GM23248 (cell line): ENCODE results near the gene MAN1A1. TPM values are rescaled to one million over a fixed set of nuclear protein-coding genes. Genes with fewer than 3 reads are reported as not detected.

Experiments
- DNase-seq: peaks from one replicate; pipeline ENCODE4 v3.0.0-alpha.2; 2015
- H2AFZ ChIP-seq: fragments of 200-600 bp; sonication (generic); 2 replicates; pipeline ENCODE4 v1.6.1; 2016; ENCODE audit warnings: antibody characterized with exemption
- H3F3A ChIP-seq: fragments of 200-600 bp; sonication (generic); 2 replicates; pipeline ENCODE4 v1.6.1; 2016; ENCODE audit warnings: mild to moderate bottlenecking, antibody characterized with exemption, mixed run types; ENCODE audit not compliant: insufficient read depth
- H3K27ac ChIP-seq: fragments of 200-600 bp; sonication (generic); 2 replicates; pipeline ENCODE4 v1.5.1; 2016; ENCODE audit warnings: mild to moderate bottlenecking
- H3K27me3 ChIP-seq: fragments of 200-600 bp; sonication (generic); replicated peaks from 2 replicates; pipeline ENCODE4 v1.6.1; 2016; ENCODE audit warnings: mild to moderate bottlenecking; ENCODE audit not compliant: insufficient read depth
- H3K36me3 ChIP-seq: fragments of 200-600 bp; sonication (generic); 2 replicates; pipeline ENCODE4 v1.6.1; 2016; ENCODE audit warnings: low read depth, mild to moderate bottlenecking
- H3K4me1 ChIP-seq: fragments of 200-600 bp; sonication (generic); 2 replicates; pipeline ENCODE4 v1.6.1; 2016; ENCODE audit warnings: mild to moderate bottlenecking; ENCODE audit not compliant: insufficient read depth
- H3K4me2 ChIP-seq: fragments of 200-600 bp; sonication (generic); one replicate; pipeline ENCODE4 v1.6.1; 2016; ENCODE audit warnings: mild to moderate bottlenecking; ENCODE audit not compliant: unreplicated experiment
- H3K4me3 ChIP-seq: fragments of 200-600 bp; sonication (generic); 2 replicates; pipeline ENCODE4 v1.5.1; 2016; ENCODE audit warnings: mild to moderate bottlenecking
- H3K79me2 ChIP-seq: fragments of 200-600 bp; sonication (generic); 2 replicates; pipeline ENCODE4 v1.6.1; 2016; ENCODE audit warnings: mild to moderate bottlenecking; ENCODE audit not compliant: insufficient read depth
- H3K9ac ChIP-seq: fragments of 200-600 bp; sonication (generic); 2 replicates; pipeline ENCODE4 v1.6.1; 2016; ENCODE audit warnings: mild to moderate bottlenecking
- H3K9me2 ChIP-seq: fragments of 200-600 bp; sonication (generic); 2 replicates; pipeline ENCODE4 v1.6.1; 2016; ENCODE audit warnings: mixed run types, mild to moderate bottlenecking, moderate library complexity; ENCODE audit not compliant: insufficient read depth
- H3K9me3 ChIP-seq: fragments of 200-600 bp; sonication (generic); one replicate; pipeline ENCODE4 v1.6.1; 2017; ENCODE audit warnings: low read depth
- H4K20me1 ChIP-seq: fragments of 200-600 bp; sonication (generic); 2 replicates; pipeline ENCODE4 v1.6.0; 2016; ENCODE audit not compliant: insufficient read depth
- EZH2 ChIP-seq: fragments of 200-600 bp; sonication (generic); IDR thresholded peaks from 2 replicates; pipeline ENCODE4 v1.6.1; 2018; ENCODE audit warnings: antibody characterized with exemption, mild to moderate bottlenecking; ENCODE audit not compliant: insufficient read depth, poor library complexity, severe bottlenecking
- EZH2phosphoT487 ChIP-seq: fragments of 200-600 bp; sonication (generic); IDR thresholded peaks from 2 replicates; pipeline ENCODE4 v1.6.1; 2018; ENCODE audit warnings: antibody characterized with exemption, moderate library complexity, mild to moderate bottlenecking, low read depth; ENCODE audit not compliant: insufficient read depth
- WGBS, 2 experiments: methylation state at CpG; one replicate each; pipeline ENCODE4 v1.1.6; 2015 to 2017; ENCODE audit warnings: low lambda C conversion rate in 2 of 2, low coverage in 1 of 2; ENCODE audit errors: missing lambda C conversion rate in 2 of 2; 5-methylcytosine and 5-hydroxymethylcytosine counted together
- in situ Hi-C: fragments of 300-500 bp; cut with MboI; formaldehyde crosslinking; loops from 2 replicates; pipeline ENCODE4 v1.15.0; 2020
- polyA plus RNA-seq: library from polyadenylated mRNA; unstranded; fragments of >200 nt; fragmentation: Nextera tagmentation; extraction: Ambion mirVana; gene quantifications from 2 replicates; pipeline ENCODE4 v1.2.1, GENCODE V29; 2016
- small RNA-seq: library from RNA; depleted of rRNA; stranded (forward); fragments of <200 nt; gene quantifications from one replicate; pipeline ENCODE3, GENCODE V24; 2014; ENCODE audit warnings: low read depth, low replicate concordance
- total RNA-seq: library from RNA; depleted of rRNA; stranded (reverse); fragments of >200 nt; shearing (Covaris generic); gene quantifications from 2 replicates; pipeline ENCODE4 v1.2.3, GENCODE V29; 2014

Gene MAN1A1
- total and polyA plus RNA-seq, 2 experiments from 2014 or later: 9.8 to 33.4 TPM

GRCh38 chr6:119127627-119128026, 221.9 kb downstream of the MAN1A1 start:
- no peak for DNase-seq
- 91 to 100% methylated on average over 1 of the region's 1 CpG for WGBS, 2 experiments
- Histone ChIP-seq H3K9ac (no peak overlapping the region), H3F3A (no peaks in the 10 kb centered on the region), H3K4me1 (peaks cover 13% of the 10 kb centered on the region), H3K9me3 (no peaks in the 10 kb centered on the region), H3K4me2 (no peak overlapping the region), H3K79me2 (no peaks in the 10 kb centered on the region), H3K9me2 (no peaks in the 10 kb centered on the region), H3K36me3 (no peaks in the 10 kb centered on the region), H2AFZ (no peak overlapping the region), H3K27ac (no peak overlapping the region), H3K27me3 (no peaks in the 10 kb centered on the region), H3K4me3 (no peak overlapping the region), H4K20me1 (no peaks in the 10 kb centered on the region)
- in situ Hi-C loops: no loop called here
- no peak for TF ChIP-seq EZH2phosphoT487
- TF ChIP-seq EZH2: no peak

Small RNA genes lying within 50 kb of the gene (small RNA-seq; reads per million reads assigned to genes)
- gene AL022722.2 (not detected), gene RNU6-194P (not detected)
